Measurements from ENCODE around the gene CDRT15L2.
"Not testable (repeated sequence)": the region's sequence is repeated elsewhere in the genome, so short reads cannot be mapped to it uniquely, and the experiment has no call there.

Gene CDRT15L2

GRCh38 chr17:20579424-20579823 lies at the start of gene CDRT15L2:
CDRT15L2 (plus strand) TSS chr17:20579724; CDS start chr17:20579744, 20 bp downstream.
- DNase-seq = not testable (repeated sequence)

DNA sequence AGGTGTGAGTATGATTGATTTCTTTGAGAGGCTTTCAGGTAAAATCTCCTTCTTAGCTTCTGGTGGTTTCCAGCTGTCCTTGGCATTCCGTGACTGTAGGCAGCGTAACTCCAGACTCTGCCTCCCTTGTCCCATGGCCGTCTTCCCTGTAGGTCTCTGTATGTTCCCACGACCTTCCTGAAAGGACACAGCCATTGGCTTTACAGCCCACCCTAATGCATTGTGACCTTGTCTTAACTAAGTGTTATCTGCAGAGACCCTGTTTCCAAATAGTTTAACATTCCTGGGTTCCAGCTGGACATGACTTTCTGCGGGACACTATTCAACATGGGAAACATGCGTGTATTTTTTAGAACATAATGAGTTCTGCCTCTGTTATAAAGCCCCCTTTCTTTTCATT lies 49.4 kb upstream of the CDRT15L2 start:
- not testable (repeated sequence) for DNase-seq

DNA sequence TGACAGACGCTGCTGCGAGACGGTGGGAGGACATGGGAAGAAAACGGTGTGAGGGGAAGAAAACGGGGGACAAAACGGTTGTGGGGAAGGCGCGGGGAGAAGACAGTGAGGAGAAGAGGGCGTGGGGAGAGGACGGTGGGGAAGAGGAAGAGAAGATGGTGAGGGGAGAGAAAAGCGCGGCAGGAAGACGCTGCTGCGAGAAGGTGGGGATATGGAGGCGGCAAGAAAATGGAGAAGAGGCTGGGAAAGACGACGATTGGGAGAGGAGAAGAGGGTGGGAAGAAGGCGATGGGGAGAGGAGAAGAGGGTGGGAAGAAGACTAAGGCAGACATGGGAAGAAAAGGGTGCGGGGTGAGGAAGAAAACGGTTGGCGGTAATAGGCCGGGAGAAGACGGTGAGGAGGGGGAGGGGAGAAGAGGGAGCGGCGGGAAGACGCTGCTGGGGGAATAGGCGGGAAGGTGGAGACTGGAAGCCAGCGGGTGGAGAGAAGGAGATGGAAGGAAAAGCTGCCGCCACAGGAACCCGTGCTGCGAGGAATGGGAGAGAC lies 46.9 kb upstream of the CDRT15L2 start:
- DNase-seq = peak; percentile 62

DNA sequence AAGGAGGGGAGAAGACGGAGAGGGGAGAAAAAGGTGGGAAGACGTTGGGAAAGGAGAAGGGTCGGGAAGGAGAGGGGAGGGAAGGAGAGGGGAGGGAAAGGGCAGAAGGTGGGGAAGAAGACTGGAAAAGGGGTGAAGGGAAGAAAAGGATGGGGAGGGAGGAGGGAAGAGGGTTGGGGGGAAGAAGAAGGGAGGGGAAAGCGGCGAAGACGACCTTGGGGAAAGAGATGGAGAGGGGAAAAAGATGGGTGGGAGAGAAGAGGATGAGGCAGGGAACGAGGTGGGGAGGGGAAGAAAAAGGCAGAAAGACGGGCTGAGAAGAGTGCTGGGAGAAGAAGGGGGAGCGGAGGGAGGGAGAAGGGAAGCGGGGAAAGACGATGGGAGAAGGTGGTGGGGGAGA lies 46.3 kb upstream of the CDRT15L2 start:
- peak; percentile 34 for DNase-seq

GRCh38 chr17:20534711-20535550 lies 44.6 kb upstream of the CDRT15L2 start:
- DNase-seq = not testable (repeated sequence)

DNA sequence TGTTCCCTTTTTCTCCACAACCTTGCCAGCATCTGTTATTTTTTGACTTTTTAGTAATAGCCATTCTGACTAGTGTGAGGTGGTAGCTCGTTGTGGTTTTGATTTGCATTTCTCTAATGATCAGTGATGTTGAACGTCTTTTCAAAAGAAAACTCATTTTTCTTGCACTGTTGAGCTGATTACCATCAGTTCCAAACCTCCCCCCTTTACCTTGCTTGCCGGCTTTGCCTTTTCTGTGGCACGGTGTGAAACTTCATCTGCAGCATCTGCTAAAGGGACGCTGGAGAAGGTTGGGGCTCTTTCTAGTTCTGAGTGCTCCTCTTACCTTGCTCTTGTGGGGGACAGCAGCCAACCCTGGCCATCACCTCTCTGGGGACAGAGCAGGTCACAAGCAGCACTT lies 39.1 kb upstream of the CDRT15L2 start:
- not testable (repeated sequence) for DNase-seq

DNA sequence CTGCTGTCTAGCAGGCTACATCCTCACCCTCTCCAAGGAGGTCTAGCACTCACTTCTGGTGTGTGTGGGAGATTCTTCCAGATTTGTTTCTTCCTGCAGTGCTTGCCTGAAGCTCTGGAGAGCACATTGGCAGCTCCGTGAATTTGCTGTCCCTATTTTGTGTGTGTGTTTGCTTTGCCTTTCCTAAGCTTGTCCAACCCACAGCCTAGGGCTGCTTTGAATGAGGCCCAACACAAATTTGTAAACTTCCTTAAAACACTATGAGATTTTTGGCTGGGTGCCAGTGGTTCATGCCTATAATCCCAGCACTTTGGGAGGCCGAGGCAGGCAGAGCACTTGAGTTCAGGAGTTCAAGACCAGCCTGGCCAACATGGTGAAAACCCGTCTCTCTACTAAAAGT lies 38.7 kb upstream of the CDRT15L2 start:
- DNase-seq = not testable (repeated sequence)

DNA sequence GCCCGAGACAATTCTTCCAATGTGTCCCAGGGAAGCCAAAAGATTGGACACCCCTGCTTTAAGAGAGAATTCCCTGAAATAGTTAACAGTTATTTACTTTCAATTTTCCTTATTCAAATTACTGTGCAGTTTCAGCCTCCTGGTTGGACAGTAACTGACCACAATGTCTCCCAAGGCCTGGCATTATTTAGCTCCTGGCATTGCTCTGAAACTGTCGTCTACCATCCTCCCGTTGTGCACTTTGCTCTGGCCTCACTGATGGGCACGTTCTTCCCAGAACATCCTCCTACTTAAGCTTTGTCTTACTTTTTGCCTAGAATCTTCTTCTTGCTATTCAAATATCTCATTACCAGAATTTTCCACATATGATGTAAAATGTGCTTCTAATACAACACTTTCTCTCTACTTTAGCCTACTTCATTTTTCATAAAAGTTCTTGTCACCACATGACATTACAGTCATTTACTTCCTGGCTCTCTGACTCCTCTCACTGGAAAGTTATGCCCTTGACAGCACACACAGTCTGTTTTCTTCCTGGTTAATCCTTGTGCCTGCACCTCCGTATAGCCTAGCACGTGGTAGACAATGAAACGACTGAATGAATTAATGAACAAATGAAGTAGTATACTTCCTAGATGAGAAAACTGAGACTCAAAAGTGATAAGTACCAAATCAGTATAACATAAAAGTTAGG lies 37.5 kb upstream of the CDRT15L2 start:
- peak; percentile 26 for DNase-seq

DNA sequence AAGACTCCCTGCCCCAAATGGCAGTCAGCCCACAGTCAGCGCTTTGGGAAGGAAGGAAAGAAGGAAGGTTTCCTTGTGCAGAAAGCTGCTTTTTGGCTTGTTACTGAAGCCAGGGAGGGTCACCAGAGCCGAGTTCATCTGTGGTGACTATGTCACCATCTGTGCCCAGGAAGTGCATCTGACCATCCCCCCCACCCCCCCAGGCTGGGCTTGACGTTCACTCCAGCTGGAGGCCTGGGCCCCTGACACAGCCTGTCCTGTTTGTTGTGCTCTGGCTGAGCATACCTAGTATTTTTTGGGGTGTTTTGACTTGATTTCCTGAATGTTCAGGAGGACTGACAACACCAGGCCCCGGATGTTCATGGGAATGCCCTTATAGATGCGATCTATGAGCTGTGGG lies 31.6 kb upstream of the CDRT15L2 start:
- DNase-seq = not testable (repeated sequence)

DNA sequence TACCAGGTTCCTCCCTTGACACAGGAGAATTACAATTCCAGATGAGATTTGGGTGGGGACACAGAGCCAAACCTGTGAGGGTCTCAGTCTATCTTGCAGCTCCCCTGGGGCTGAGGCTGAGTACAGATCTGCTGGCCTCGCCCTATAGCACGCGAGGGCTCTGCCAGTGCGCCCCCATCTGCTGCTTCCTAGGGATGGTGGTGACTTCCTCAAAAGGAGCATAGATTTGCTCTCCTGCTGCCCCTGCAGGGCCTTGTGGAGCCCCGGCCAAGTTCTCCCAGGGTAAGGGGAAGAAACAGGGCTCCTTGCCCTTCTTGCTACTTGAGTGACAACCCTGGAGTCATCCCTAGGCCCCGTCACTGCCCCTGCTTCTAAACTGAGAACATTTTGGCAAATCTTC lies 26.6 kb upstream of the CDRT15L2 start:
- DNase-seq = not testable (repeated sequence)

GRCh38 chr17:20554728-20555127 lies 24.8 kb upstream of the CDRT15L2 start:
- not testable (repeated sequence) for DNase-seq

DNA sequence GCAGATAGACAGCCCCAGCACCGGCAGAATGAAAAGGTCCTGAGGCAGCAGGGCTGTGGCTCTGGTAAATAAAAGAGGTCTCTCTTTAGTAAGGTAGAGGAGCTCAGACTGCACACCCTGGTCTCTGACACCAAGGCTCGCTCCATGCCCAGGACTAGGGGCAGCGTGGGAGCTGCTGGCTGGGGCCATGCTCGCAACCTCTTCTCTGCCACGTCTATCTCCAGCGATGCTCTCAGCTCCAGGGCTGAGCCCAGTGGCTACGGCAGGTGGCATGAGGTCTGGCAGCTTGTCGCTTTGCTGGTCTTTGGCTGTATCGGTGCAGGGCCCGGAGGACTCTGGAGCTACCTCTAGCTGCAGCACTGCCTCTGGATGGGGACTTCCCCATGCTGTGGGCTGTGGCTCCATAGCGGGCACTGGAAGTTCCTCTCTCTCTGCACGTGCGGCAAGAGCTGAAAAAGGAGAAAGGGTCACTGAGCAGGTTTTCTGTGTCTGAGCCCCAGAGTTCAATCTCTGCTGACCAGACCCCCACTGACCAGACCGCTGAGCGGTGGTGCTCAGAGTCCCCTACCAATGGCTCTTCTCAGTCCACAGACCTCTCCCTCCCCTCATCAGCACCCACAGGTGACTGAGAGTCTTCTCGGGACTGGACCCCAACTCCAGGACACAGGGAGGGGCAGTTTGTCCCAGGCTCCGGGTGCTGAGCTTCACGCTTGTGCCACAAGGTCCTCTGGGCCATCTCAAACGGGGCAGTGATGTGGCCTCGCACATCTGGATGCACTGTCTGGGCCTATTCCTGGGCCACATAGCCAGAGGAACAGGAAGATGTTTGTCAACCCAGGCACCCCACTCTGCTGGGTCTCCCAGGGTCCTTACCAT lies 24.2 kb upstream of the CDRT15L2 start:
- DNase-seq = not testable (repeated sequence)

- peak; percentile 59 for DNase-seq
Observed at GRCh38 chr17:20558096-20558495, 21.4 kb upstream of the CDRT15L2 start.

- not testable (repeated sequence) for DNase-seq
Observed at GRCh38 chr17:20559018-20559417, 20.5 kb upstream of the CDRT15L2 start.

DNA sequence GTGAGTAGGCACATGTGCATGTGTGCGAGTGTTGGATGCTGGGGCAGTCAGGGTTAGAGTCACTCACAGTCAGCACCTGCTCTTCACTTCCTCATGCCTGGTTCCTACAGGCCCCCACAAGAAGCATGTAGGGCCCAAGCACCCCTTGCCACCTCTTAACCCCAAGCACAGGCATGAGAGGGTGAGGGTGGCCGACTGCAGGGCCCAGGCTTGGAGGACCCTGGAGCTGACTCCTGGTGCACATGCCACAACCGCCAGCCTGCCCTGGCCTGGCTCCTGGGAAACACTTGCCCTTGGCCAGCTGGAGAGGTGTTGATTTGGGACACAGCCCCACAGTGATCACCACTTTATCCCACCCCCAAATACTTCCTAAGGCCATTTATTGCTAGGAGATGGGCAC lies 16.9 kb upstream of the CDRT15L2 start:
- no peak for DNase-seq

- not testable (repeated sequence) for DNase-seq
Observed at GRCh38 chr17:20565245-20565644, 14.3 kb upstream of the CDRT15L2 start.

DNA sequence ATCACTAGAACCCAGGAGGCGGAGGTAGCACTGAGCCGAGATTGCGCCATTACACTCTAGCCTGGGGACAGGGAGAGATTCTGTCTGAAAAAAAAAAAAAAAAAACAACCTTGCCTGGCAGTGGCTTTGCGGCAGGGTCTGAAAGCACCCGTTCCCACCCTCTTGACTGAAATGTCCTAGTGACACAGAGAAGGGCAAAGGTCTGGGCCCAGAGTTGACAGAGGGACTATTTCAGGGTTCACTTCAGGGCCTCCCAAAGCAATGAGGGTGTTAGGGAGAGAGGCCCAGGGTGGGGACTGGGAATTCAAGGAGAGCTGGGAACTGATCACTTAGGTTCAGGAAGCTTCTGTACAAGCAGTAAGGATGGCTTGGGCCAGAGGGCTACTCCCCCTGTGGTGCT lies 13.8 kb upstream of the CDRT15L2 start:
- no peak for DNase-seq

DNA sequence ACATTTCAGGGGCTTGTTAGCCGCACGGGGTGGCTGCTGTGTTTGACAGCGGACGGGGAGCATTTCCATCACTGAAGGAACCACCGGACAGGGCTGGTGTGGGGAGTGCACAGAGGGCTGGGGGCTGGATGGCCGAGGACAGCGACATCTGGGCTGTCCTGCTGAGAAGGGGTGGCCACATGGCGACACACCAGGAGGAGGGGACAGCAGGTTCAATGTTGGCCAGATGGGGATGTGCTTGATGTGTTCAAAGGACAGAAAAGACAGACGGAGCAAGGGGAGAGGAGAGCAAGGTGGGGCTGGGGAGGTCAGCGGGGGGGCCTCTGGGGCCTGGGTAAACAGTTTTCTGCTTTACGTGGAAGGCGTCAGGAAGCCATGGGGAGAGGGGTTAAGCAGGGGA lies 12.8 kb upstream of the CDRT15L2 start:
- peak; percentile 74 for DNase-seq

DNA sequence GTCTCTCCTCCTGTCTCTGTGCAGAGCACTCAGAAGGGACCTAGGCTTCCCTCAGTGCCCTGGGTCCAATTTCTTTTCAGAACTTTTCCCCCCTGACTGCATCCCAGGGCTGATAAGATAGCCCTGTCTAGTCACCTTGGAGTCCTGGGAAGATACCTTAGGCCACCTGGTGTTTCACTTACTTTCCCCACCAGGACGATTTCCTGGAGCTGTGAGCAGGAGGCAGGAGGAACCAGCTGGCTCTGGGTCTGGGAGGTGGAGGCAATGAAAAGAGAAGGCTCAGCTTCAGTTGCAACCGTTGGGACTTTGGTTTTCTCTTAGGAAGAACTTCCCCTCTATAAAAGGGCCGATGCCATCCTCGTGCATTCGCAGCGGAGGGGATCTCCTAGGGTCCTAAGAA lies 12.1 kb upstream of the CDRT15L2 start:
- not testable (repeated sequence) for DNase-seq

GRCh38 chr17:20568604-20569003 lies 10.9 kb upstream of the CDRT15L2 start:
- not testable (repeated sequence) for DNase-seq

DNA sequence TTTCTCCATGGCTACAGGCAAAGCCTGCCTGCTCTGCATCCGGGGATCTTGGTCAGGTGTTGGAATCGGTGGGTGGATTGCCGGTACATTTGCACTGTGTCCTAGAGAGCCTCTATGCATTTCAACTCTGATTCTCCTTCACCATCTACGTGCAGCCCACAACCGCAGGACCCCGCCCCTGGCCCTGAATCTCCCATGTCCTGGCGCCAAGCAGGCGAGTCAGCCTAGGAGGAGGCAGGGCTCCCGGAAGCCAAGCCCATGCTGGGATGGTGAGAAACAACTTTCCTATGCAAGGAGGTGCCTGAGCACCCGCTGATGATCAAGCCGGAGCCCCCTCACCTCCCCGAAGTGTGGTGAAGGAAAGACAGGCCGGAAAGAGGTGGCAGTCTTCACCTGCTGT lies 7.9 kb upstream of the CDRT15L2 start:
- not testable (repeated sequence) for DNase-seq

DNA sequence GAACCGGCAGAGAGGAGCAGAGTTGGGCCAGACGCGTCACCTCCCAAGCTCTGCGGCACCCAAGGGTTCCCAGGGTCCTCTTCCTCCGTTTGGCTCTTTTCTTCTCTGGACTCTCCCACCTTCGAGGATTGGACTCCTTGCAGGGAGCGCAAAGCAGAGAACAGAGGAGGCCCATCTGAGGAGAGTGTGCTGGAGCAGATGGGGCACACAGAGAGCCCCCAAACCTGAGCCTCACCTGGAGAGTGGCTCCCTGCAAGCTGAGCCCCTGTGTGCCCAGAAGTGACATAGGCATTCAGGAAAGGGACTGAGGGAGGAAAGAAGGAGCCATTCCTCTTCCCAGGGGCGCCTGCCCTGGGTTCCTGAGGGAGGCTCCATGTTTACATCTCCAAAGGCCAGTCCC lies 6.3 kb upstream of the CDRT15L2 start:
- DNase-seq = not testable (repeated sequence)

- not testable (repeated sequence) for DNase-seq
Observed at GRCh38 chr17:20575071-20575470, 4.5 kb upstream of the CDRT15L2 start.

All from NCI-H82 (cell line).